ENCODE data around the gene NT5DC3. TPM values are rescaled to one million over a fixed set of nuclear protein-coding genes. Genes with fewer than 3 reads are reported as not detected.
"Not testable (repeated sequence)": the region's sequence is repeated elsewhere in the genome, so short reads cannot be mapped to it uniquely, and the experiment has no call there.

The NT5DC3 gene
- total RNA-seq, 1 donor from 2014 or later: 9.1 TPM

DNA sequence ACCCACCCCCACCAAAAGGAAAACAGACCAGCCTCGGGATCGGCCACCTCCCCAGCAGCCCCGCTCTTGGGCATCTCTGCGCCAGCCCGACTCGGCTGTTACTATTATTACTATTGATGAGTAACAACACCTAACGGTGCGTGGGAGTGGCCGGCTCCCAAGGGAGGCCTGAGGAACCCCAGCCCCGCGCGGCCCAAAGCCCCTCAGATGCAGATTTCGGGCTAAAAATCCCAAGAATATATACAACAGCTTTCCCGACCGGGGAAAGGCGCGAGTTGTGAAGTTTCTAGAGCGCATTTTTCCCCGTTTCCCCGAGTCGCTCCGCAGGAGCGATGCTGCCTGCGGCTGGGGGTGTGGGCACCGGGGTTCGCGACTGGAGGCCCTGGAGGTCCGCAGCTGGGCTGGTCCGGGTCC, 565 bp downstream of the NT5DC3 start:
- TF ChIP-seq, protein P1, sequence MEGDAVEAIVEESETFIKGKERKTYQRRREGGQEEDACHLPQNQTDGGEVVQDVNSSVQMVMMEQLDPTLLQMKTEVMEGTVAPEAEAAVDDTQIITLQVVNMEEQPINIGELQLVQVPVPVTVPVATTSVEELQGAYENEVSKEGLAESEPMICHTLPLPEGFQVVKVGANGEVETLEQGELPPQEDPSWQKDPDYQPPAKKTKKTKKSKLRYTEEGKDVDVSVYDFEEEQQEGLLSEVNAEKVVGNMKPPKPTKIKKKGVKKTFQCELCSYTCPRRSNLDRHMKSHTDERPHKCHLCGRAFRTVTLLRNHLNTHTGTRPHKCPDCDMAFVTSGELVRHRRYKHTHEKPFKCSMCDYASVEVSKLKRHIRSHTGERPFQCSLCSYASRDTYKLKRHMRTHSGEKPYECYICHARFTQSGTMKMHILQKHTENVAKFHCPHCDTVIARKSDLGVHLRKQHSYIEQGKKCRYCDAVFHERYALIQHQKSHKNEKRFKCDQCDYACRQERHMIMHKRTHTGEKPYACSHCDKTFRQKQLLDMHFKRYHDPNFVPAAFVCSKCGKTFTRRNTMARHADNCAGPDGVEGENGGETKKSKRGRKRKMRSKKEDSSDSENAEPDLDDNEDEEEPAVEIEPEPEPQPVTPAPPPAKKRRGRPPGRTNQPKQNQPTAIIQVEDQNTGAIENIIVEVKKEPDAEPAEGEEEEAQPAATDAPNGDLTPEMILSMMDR (IDR thresholded peaks at IDR 0.05; ENCODE audit: unreplicated experiment): no peak
- H3K36me3 Mint-ChIP-seq: no peaks in the 10 kb centered on the region
- peaks cover 33% of the 10 kb centered on the region for H3K27me3 Mint-ChIP-seq (ENCODE audit: low read depth)
- no peak for DNase-seq (ENCODE audit: low spot score in 2 of 2, unreplicated experiment in 2 of 2)
- no peaks in the 10 kb centered on the region for H3K9me3 Mint-ChIP-seq
- no peak overlapping the region for H3K27ac Mint-ChIP-seq
- H3K4me1 Mint-ChIP-seq: peaks cover 18% of the 10 kb centered on the region
- peak overlapping the region; percentile 69 for H3K4me3 Mint-ChIP-seq

DNA sequence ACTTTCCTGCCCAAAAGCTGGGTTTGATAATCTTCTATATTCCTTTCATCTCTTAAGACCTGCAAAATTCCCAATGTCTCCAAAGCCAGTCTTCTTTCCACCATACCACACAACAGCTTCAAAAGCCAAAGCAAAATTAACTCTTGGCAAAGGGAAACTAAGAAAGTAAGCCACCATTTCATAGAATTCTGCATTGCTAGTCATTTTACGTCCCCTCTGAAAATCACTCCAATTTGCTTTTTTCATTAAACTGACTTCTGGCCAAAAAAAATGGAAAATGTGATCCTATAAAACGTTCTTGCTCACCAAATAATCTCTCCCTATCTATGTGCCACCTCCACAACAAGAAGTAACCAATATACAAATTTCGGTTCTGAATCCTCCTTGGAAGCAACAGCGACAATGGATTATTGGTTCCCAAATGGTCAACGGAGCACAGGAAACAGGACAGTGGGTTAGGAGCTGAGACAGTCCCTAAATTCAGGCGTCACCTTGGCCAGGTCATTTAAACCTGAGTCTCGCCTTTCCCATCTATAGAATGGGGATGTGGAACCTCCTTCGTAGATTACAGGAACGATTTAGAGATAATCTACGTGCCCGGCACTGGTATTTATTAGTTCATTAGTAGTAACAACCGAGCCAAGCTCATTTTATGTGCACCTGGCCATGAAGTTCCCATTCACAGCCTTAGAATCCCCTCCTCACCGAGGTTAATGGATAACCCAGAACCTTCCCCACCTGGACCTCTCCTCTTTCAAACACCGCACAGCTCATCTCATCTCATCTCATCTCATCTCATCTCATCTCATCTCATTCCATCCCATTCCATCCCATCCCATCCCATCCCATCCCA, 1.2 kb downstream of the NT5DC3 start:
- peaks cover 33% of the 10 kb centered on the region for H3K27me3 Mint-ChIP-seq (ENCODE audit: low read depth)
- H3K9me3 Mint-ChIP-seq: no peaks in the 10 kb centered on the region
- no peaks in the 10 kb centered on the region for H3K36me3 Mint-ChIP-seq
- H3K27ac Mint-ChIP-seq: no peak overlapping the region
- H3K4me1 Mint-ChIP-seq: peaks cover 18% of the 10 kb centered on the region
- TF ChIP-seq, protein P1 (IDR thresholded peaks at IDR 0.05; ENCODE audit: unreplicated experiment): no peak
- no peak for DNase-seq (ENCODE audit: low spot score in 2 of 2, unreplicated experiment in 2 of 2)
- H3K4me3 Mint-ChIP-seq: peak overlapping the region; percentile 69

DNA sequence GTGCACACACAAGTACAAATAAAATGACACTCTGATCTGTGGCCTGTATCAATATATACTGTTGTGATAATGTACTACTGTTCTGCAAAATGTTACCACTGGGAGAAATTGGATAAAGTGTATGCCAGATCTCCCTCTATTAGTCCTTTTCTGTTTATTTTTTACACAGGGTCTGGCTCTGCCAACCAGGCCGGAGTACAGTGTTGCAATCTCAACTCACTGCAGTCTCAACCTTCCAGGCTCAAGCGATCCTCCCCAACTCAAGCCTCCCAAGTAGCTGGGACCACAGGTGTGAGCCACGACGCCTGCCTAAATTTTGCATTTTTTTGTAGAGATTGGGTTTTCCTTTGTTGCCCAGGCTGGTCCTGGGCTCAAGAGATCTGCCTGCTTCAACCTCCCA, 1.9 kb downstream of the NT5DC3 start:
- H3K27me3 Mint-ChIP-seq (ENCODE audit: low read depth): peaks cover 34% of the 10 kb centered on the region
- H3K27ac Mint-ChIP-seq: no peak overlapping the region
- peaks cover 15% of the 10 kb centered on the region for H3K4me1 Mint-ChIP-seq
- TF ChIP-seq, protein P1 (IDR thresholded peaks at IDR 0.05; ENCODE audit: unreplicated experiment): no peak
- no peak for DNase-seq (ENCODE audit: low spot score in 2 of 2, unreplicated experiment in 2 of 2)
- H3K9me3 Mint-ChIP-seq: no peaks in the 10 kb centered on the region
- no peaks in the 10 kb centered on the region for H3K36me3 Mint-ChIP-seq
- no peak overlapping the region for H3K4me3 Mint-ChIP-seq

DNA sequence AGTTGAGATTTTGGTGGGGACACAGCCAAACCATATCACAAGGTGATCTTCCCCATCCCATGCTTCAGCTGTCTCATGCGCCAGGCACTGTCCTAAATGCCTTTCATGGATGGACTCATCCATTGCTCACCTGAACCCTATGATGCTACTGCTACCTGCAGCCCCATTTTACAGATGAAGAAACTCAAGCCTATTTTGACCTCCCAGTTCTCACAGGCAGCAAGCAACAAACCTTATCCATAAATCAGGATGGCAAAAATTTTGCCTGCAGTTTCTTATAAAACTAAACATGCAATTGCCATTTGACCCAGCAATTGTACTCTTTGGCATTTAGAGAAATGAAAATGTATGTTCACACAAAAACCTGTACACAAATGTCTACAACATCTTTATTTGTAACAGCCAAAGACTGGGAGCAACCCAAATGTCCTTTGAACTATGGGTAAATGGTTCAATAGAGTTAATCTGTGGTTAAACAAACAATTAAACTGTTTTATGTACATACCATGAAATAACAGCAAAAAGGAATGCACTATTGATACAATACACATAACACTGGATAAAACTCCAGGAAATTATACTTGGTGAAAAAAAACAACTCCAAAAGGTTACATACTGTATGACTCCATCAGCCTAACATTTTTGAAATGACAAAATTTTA, 2.6 kb downstream of the NT5DC3 start:
- H3K36me3 Mint-ChIP-seq: no peaks in the 10 kb centered on the region
- no peaks in the 10 kb centered on the region for H3K9me3 Mint-ChIP-seq
- peaks cover 15% of the 10 kb centered on the region for H3K4me1 Mint-ChIP-seq
- TF ChIP-seq, protein P1 (IDR thresholded peaks at IDR 0.05; ENCODE audit: unreplicated experiment): no peak
- no peak for DNase-seq (ENCODE audit: low spot score in 2 of 2, unreplicated experiment in 2 of 2)
- H3K4me3 Mint-ChIP-seq: no peak overlapping the region
- peaks cover 34% of the 10 kb centered on the region for H3K27me3 Mint-ChIP-seq (ENCODE audit: low read depth)
- H3K27ac Mint-ChIP-seq: no peak overlapping the region

DNA sequence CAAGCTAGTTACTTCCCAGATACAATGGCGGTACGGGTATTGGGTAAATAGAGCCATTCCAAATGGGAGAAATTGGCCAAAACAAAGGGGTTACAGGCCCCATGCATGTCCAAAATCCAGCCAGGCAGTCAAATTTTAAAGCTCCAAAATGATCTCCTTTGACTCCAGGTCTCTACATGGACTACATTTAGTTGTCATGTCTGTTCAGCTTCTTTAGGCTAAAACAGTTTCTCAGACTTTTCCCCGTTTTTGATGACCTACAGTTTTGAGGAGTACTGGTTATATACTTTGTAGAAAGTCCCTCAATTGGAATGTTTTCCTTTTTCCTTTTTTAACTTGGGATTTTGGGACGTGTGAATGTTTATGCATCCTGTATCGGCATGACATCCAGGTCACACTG, 4.7 kb downstream of the NT5DC3 start:
- Mint-ChIP-seq H3K27ac (no peak overlapping the region), H3K9me3 (no peaks in the 10 kb centered on the region), H3K27me3 (ENCODE audit: low read depth) (peaks cover 34% of the 10 kb centered on the region), H3K4me3 (no peak overlapping the region), H3K36me3 (no peaks in the 10 kb centered on the region), H3K4me1 (peaks cover 9% of the 10 kb centered on the region)
- TF ChIP-seq, protein P1 (IDR thresholded peaks at IDR 0.05; ENCODE audit: unreplicated experiment): no peak
- DNase-seq (ENCODE audit: low spot score in 2 of 2, unreplicated experiment in 2 of 2): no peak

DNA sequence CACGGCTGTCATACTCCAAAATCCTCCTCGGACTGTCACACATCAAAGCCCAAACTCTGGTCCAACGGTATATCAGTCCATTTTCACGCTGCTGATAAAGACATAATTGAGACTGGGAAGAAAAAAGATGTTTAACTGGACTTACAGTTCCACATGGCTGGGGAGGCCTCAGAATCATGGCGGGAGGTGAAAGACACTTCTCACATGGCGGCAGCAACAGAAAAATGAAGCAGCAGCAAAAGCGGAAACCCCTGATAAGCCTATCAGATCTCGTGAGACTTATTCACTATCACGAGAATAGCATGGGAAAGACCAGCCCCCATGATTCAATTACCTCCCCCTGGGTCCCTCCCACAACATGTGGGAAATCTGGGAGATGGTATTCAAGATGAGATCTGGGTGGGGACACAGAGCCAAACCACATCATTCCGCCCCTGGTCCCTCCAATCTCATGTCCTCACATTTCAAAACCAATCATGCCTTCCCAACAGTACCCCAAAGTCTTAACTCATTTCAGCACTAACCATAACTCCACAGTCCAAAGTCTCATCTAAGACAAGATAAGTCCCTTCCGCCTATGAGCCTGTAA, 5.2 kb downstream of the NT5DC3 start:
- H3K27ac Mint-ChIP-seq: not testable (repeated sequence)

More for the DNA sequence above, 5.2 kb downstream of the NT5DC3 start:
- not testable (repeated sequence) for H3K9me3 Mint-ChIP-seq; DNase-seq (ENCODE audit: low spot score in 2 of 2, unreplicated experiment in 2 of 2); H3K4me3 Mint-ChIP-seq; H3K36me3 Mint-ChIP-seq; H3K4me1 Mint-ChIP-seq
- peaks cover 34% of the 10 kb centered on the region for H3K27me3 Mint-ChIP-seq (ENCODE audit: low read depth)

All from mesothelial cell of epicardium (in vitro differentiated cells).